Lower lobe of right lung (tissue), 2 donors: ENCODE data around the gene CD47. TPM values are rescaled to one million over a fixed set of nuclear protein-coding genes. Genes with fewer than 3 reads are reported as not detected.
A peak's percentile ranks its signal among the peaks of the same experiment; 100 is the strongest.

Experiments
- ATAC-seq, 2 donors: fragments of 200-7000 bp; cut with Tn5 transposase; one replicate each; pipeline ENCODE4 v1.9.1; 2020 to 2022; ENCODE audit warnings: mild to moderate bottlenecking in 2 of 2, moderate library complexity in 2 of 2
- DNase-seq: peaks from one replicate; pipeline ENCODE4 v3.0.0-alpha.2; 2020
- H3K27ac ChIP-seq: fragments of 200-600 bp; one replicate; pipeline ENCODE4 v1.8.0; 2022
- H3K27me3 ChIP-seq: fragments of 200-600 bp; one replicate; pipeline ENCODE4 v1.8.0; 2022; ENCODE audit warnings: low read depth
- H3K36me3 ChIP-seq: fragments of 200-600 bp; one replicate; pipeline ENCODE4 v1.8.0; 2022; ENCODE audit warnings: mild to moderate bottlenecking
- H3K4me1 ChIP-seq: fragments of 200-600 bp; one replicate; pipeline ENCODE4 v1.8.0; 2022
- H3K4me3 ChIP-seq: fragments of 200-600 bp; one replicate; pipeline ENCODE4 v1.8.0; 2022; ENCODE audit warnings: mild to moderate bottlenecking
- H3K9me3 ChIP-seq: fragments of 200-600 bp; one replicate; pipeline ENCODE4 v1.8.0; 2022
- intact Hi-C: fragments of 100-400 bp; cut with DNase I; formaldehyde crosslinking; loops from one replicate; pipeline ENCODE4 v1.11.0; 2022
- long read RNA-seq: library from polyadenylated mRNA; unstranded; transcript quantifications from one replicate; pipeline ENCODE4 v2.0.0, GENCODE V29; 2021
- total RNA-seq: library from RNA; stranded (reverse); fragmentation: NEBNext Ultra II Directional; extraction: Animal tissue kit (Norgen Biotek cat#: 25700); gene quantifications from one replicate; pipeline ENCODE4 v1.2.1, GENCODE V29; 2021
- TF ChIP-seq, protein P1 (sequence below): fragments of 200-600 bp; IDR thresholded peaks from one replicate; pipeline ENCODE4 v1.8.0; 2022; ENCODE audit warnings: antibody characterized with exemption, mild to moderate bottlenecking
- donor health status: DM: no; HTN: yes; CAD: no; lungs with severe emphysema.

Gene CD47
- 222 TPM for total RNA-seq
- long read RNA-seq, full-length matches to known transcripts = 156 of 261 reads
- long read RNA-seq, partial matches to known transcripts = 12 of 261 reads
- long read RNA-seq, other reads (novel, unspliced or antisense) = 93 of 261 reads

GRCh38 chr3:108090701-108091497 lies at the start of gene CD47:
Gene CD47 (minus strand): TSS chr3:108091031. CDS start chr3:108090908, 123 bp downstream.
- Histone ChIP-seq H3K9me3 (no peaks in the 10 kb centered on the region), H3K4me1 (peaks cover 25% of the 10 kb centered on the region), H3K27me3 (no peaks in the 10 kb centered on the region), H3K27ac (peak within 1 kb of the TSS; percentile 96), H3K4me3 (peak within 1 kb of the TSS; percentile 79), H3K36me3 (no peaks in the 10 kb centered on the region)
- DNase-seq (peak; percentile 97), ATAC-seq (peak; percentile 97)
- TF ChIP-seq, protein P1, sequence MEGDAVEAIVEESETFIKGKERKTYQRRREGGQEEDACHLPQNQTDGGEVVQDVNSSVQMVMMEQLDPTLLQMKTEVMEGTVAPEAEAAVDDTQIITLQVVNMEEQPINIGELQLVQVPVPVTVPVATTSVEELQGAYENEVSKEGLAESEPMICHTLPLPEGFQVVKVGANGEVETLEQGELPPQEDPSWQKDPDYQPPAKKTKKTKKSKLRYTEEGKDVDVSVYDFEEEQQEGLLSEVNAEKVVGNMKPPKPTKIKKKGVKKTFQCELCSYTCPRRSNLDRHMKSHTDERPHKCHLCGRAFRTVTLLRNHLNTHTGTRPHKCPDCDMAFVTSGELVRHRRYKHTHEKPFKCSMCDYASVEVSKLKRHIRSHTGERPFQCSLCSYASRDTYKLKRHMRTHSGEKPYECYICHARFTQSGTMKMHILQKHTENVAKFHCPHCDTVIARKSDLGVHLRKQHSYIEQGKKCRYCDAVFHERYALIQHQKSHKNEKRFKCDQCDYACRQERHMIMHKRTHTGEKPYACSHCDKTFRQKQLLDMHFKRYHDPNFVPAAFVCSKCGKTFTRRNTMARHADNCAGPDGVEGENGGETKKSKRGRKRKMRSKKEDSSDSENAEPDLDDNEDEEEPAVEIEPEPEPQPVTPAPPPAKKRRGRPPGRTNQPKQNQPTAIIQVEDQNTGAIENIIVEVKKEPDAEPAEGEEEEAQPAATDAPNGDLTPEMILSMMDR = no peak
- intact Hi-C loops = no loop called here

GRCh38 chr3:108137460-108137814 lies 46.6 kb upstream of the CD47 start:
- intact Hi-C loops = no loop called here
- no peak for ATAC-seq
- peak overlapping the region; percentile 77 for H3K27ac ChIP-seq

DNA sequence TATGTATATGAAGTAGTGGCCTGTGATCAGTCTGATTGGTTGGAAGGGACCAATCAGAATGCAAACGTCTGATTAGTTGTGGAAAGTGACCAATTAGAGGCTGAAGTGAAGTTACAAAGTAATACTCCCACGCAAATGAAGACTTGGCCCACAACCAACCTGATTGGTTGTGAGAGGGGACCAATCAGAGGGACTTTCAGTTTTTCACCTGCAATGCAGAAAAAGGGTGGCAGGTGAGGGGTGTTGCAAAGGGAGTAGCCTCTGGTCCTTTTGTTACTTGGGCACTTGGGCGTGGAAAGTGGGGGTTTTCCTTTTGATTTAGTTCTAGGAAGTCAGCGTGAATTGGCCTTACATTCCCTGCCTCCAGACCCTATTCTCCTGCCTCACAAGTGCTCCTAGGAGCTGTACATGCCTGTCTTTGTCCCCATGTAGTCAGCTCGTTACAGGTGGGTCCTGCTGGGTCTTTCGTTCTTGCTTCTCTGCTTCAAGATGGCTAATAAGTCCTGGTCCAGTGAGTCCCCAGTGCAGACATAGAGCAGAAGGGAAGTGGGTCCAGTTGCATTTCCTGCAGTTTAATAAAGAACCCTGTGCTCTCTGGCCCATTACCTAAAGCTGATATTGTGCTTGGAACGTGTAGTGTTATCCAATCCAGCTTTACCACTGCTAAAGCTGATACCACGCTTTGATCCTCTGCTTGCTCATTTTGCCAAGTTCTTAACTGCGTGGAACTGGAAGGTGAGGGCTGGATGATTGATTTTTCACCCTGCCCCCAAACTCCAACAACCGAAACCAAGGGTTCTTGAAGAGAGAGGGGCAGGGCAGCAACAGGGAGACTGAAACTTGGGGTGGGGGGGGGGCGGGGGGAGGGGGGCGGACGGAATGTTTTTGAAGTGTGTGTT lies 46.0 kb upstream of the CD47 start:
- intact Hi-C loops = no loop called here
- Histone ChIP-seq H3K4me3 (no peak overlapping the region), H3K4me1 (peaks cover 37% of the 10 kb centered on the region), H3K27ac (peak overlapping the region; percentile 83), H3K27me3 (no peaks in the 10 kb centered on the region), H3K9me3 (no peaks in the 10 kb centered on the region), H3K36me3 (no peaks in the 10 kb centered on the region)
- DNase-seq = no peak
- TF ChIP-seq, protein P1 = no peak
- peak; percentile 73 to 78 for ATAC-seq

More at GRCh38 chr3:108137460-108137814, 46.6 kb upstream of the CD47 start:
- DNase-seq = no peak
- TF ChIP-seq, protein P1 = no peak
- Histone ChIP-seq H3K4me3 (no peak overlapping the region), H3K27me3 (no peaks in the 10 kb centered on the region), H3K4me1 (peaks cover 31% of the 10 kb centered on the region), H3K36me3 (no peaks in the 10 kb centered on the region), H3K9me3 (no peaks in the 10 kb centered on the region)

GRCh38 chr3:108134555-108134880 lies 43.7 kb upstream of the CD47 start:
- intact Hi-C loops = no loop called here
- Histone ChIP-seq H3K36me3 (no peaks in the 10 kb centered on the region), H3K9me3 (no peaks in the 10 kb centered on the region), H3K4me1 (peaks cover 45% of the 10 kb centered on the region), H3K27ac (peak overlapping the region; percentile 42), H3K4me3 (no peak overlapping the region), H3K27me3 (no peaks in the 10 kb centered on the region)
- DNase-seq (no peak), ATAC-seq (no peak)
- TF ChIP-seq, protein P1 = no peak

DNA sequence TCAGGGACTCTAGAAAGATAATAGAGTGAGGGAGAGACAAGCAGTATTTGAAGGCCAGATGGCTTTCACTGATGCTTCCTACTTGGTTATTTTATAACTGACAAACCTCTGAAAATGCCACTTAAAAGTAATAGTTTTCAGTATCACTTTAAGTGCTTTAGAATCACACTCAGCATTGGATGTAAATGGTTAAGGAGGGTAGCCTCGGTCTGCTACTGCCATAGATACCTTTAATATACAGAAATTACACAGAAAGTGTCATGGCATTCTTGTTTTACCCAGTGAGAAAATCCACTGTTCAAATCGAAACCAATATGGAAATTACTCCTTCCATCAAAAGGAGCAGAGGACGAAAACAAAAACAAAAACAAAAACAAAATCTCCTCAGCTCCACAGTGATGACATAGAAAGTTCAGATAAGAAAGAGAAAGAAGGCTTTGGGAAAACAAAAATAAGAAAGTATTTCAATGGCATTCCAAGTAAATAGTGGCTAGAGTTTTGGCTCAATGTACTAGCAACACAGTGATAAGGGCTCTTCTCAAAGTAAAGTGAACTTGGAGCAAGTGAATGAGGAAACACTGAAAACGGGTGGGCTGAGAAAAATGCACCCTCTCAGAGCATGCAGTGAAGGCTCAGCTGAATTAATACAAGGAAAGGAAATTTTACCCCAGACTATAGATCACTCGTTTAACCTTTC lies 43.2 kb upstream of the CD47 start:
- TF ChIP-seq, protein P1 = no peak
- intact Hi-C loops = no loop called here
- peaks cover 45% of the 10 kb centered on the region for H3K4me1 ChIP-seq
- H3K36me3 ChIP-seq = no peaks in the 10 kb centered on the region
- H3K27ac ChIP-seq = peak overlapping the region; percentile 68
- ATAC-seq (peak; percentile 37 to 64), DNase-seq (no peak)
- H3K9me3 ChIP-seq = no peaks in the 10 kb centered on the region
- no peak overlapping the region for H3K4me3 ChIP-seq
- no peaks in the 10 kb centered on the region for H3K27me3 ChIP-seq
